ENCODE measurements around the gene BOLA1. TPM values are rescaled to one million over a fixed set of nuclear protein-coding genes. Genes with fewer than 3 reads are reported as not detected.

The BOLA1 gene
- total RNA-seq, 2 donors from 2014 or later: 10.2 to 14.7 TPM

GRCh38 chr1:149877211-149877946 is 22.0 kb upstream of the BOLA1 start:
- H3K27me3 ChIP-seq (ENCODE audit: control insufficient read depth, insufficient read depth, low read length, poor library complexity, severe bottlenecking): no peaks in the 10 kb centered on the region
- Mint-ChIP-seq H3K4me1 (no peaks in the 10 kb centered on the region), H3K27me3 (ENCODE audit: insufficient read depth) (no peaks in the 10 kb centered on the region), H3K36me3 (ENCODE audit: low read depth) (no peaks in the 10 kb centered on the region), H3K27ac (no peak overlapping the region), H3K9me3 (no peaks in the 10 kb centered on the region), H3K4me3 (no peak overlapping the region)
- TF ChIP-seq, protein P1, sequence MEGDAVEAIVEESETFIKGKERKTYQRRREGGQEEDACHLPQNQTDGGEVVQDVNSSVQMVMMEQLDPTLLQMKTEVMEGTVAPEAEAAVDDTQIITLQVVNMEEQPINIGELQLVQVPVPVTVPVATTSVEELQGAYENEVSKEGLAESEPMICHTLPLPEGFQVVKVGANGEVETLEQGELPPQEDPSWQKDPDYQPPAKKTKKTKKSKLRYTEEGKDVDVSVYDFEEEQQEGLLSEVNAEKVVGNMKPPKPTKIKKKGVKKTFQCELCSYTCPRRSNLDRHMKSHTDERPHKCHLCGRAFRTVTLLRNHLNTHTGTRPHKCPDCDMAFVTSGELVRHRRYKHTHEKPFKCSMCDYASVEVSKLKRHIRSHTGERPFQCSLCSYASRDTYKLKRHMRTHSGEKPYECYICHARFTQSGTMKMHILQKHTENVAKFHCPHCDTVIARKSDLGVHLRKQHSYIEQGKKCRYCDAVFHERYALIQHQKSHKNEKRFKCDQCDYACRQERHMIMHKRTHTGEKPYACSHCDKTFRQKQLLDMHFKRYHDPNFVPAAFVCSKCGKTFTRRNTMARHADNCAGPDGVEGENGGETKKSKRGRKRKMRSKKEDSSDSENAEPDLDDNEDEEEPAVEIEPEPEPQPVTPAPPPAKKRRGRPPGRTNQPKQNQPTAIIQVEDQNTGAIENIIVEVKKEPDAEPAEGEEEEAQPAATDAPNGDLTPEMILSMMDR (conservative IDR thresholded peaks at IDR 0.05): no peak
- WGBS, 2 experiments (ENCODE audit: insufficient coverage in 1 of 2, insufficient read length in 1 of 2): 92 to 93% methylated on average over 6 to 7 of the region's 7 CpGs
- no peak for DNase-seq
- H3K36me3 ChIP-seq (ENCODE audit: control insufficient read depth, insufficient read depth, low read length): no peaks in the 10 kb centered on the region
- H3K4me1 ChIP-seq (ENCODE audit: control insufficient read depth, insufficient read depth, low read length): no peaks in the 10 kb centered on the region
- H3K9ac ChIP-seq (ENCODE audit: extremely low read depth, low read length, poor library complexity, severe bottlenecking): no peak overlapping the region
- no peak overlapping the region for H3K4me3 ChIP-seq (ENCODE audit: low read length)
- no peak overlapping the region for H3K27ac ChIP-seq (ENCODE audit: low read depth, low read length)
- no peaks in the 10 kb centered on the region for H3K9me3 ChIP-seq (ENCODE audit: control insufficient read depth, low read length)

DNA sequence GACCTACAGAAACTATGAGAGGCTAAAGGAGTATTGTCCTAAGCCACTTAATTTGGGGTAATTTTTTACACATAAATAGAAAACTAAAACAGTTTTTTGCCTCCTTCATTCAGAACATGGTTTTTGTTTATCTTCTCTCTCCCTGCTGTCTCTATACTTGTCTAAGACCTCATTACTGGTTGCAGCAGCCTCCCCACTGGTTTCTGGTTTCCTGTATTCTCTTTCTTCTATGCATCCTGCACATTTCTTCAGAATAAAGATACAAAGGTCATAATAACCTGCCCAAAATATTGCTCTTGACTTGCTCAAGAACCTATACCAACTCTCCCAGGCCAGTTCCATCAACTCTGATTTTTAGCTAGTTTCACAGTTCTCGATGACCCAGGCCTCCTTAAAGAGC is 19.8 kb upstream of the BOLA1 start:
- Mint-ChIP-seq H3K4me3 (no peak overlapping the region), H3K9me3 (no peaks in the 10 kb centered on the region), H3K4me1 (no peaks in the 10 kb centered on the region), H3K36me3 (ENCODE audit: low read depth) (no peaks in the 10 kb centered on the region), H3K27me3 (ENCODE audit: insufficient read depth) (no peaks in the 10 kb centered on the region), H3K27ac (no peak overlapping the region)
- H3K9ac ChIP-seq (ENCODE audit: extremely low read depth, low read length, poor library complexity, severe bottlenecking): no peak overlapping the region
- H3K27me3 ChIP-seq (ENCODE audit: control insufficient read depth, insufficient read depth, low read length, poor library complexity, severe bottlenecking): no peaks in the 10 kb centered on the region
- DNase-seq: no peak
- no peak overlapping the region for H3K27ac ChIP-seq (ENCODE audit: low read depth, low read length)
- H3K4me3 ChIP-seq (ENCODE audit: low read length): no peak overlapping the region
- TF ChIP-seq, protein P1 (conservative IDR thresholded peaks at IDR 0.05): no peak
- 96 to 100% methylated on average over 1 of the region's 1 CpG for WGBS, 2 experiments (ENCODE audit: insufficient coverage in 1 of 2, insufficient read length in 1 of 2)
- no peaks in the 10 kb centered on the region for H3K9me3 ChIP-seq (ENCODE audit: control insufficient read depth, low read length)
- no peaks in the 10 kb centered on the region for H3K4me1 ChIP-seq (ENCODE audit: control insufficient read depth, insufficient read depth, low read length)
- no peaks in the 10 kb centered on the region for H3K36me3 ChIP-seq (ENCODE audit: control insufficient read depth, insufficient read depth, low read length)

GRCh38 chr1:149881876-149882275 is 17.5 kb upstream of the BOLA1 start:
- Histone ChIP-seq H3K36me3 (ENCODE audit: control insufficient read depth, insufficient read depth, low read length) (no peaks in the 10 kb centered on the region), H3K27ac (ENCODE audit: low read depth, low read length) (no peak overlapping the region), H3K9me3 (ENCODE audit: control insufficient read depth, low read length) (no peaks in the 10 kb centered on the region), H3K4me3 (ENCODE audit: low read length) (no peak overlapping the region), H3K4me1 (ENCODE audit: control insufficient read depth, insufficient read depth, low read length) (no peaks in the 10 kb centered on the region), H3K9ac (ENCODE audit: extremely low read depth, low read length, poor library complexity, severe bottlenecking) (no peak overlapping the region), H3K27me3 (ENCODE audit: control insufficient read depth, insufficient read depth, low read length, poor library complexity, severe bottlenecking) (no peaks in the 10 kb centered on the region)
- H3K4me3 Mint-ChIP-seq: no peak overlapping the region
- no peak for DNase-seq
- TF ChIP-seq, protein P1 (conservative IDR thresholded peaks at IDR 0.05): no peak
- no peaks in the 10 kb centered on the region for H3K9me3 Mint-ChIP-seq
- H3K36me3 Mint-ChIP-seq (ENCODE audit: low read depth): no peaks in the 10 kb centered on the region
- H3K4me1 Mint-ChIP-seq: no peaks in the 10 kb centered on the region
- no peak overlapping the region for H3K27ac Mint-ChIP-seq
- no peaks in the 10 kb centered on the region for H3K27me3 Mint-ChIP-seq (ENCODE audit: insufficient read depth)
- 94 to 100% methylated on average over 1 of the region's 1 CpG for WGBS, 2 experiments (ENCODE audit: insufficient coverage in 1 of 2, insufficient read length in 1 of 2)

All from endodermal cell (in vitro differentiated cells).